ENCODE results near the gene HTD2. TPM values are rescaled to one million over a fixed set of nuclear protein-coding genes. Genes with fewer than 3 reads are reported as not detected.

The HTD2 gene
- total RNA-seq, 1 experiment from 2014 or later = 13.5 TPM

GRCh38 chr3:58260261-58260731 lies 46.0 kb upstream of the HTD2 start:
- ATAC-seq = peak; percentile 88
- ChIA-PET POLR2A (no interaction called here), RAD21 (ENCODE audit: low non-redundant PET in 1 of 2, low total read pairs in 2 of 2, uncharacterized antibody in 2 of 2, unreplicated experiment in 2 of 2) (no interaction called here), CTCF (no interaction called here)
- no peak overlapping the region for H2AFZ ChIP-seq (ENCODE audit: low read depth, low read length, poor library complexity, severe bottlenecking)
- H3K9me2 ChIP-seq (ENCODE audit: insufficient read depth) = no peaks in the 10 kb centered on the region
- no peak overlapping the region for H3K9ac ChIP-seq (ENCODE audit: low read length)
- no peaks in the 10 kb centered on the region; a peak in 1 of 4 replicates for H3K36me3 ChIP-seq (ENCODE audit: control insufficient read depth in 1 of 2, insufficient read depth in 2 of 2, low read length in 2 of 2)
- BruUV-seq (replicated peaks) = no TSS peak
- H3K9me3 ChIP-seq (ENCODE audit: control insufficient read depth in 1 of 2, insufficient read depth in 1 of 2, low read depth in 1 of 2, low read length in 2 of 2) = no peaks in the 10 kb centered on the region
- no peaks in the 10 kb centered on the region for H4K20me1 ChIP-seq (ENCODE audit: insufficient read depth)
- TF ChIP-seq SP1 (IDR thresholded peaks at IDR 0.05; ENCODE audit: low read depth) (0 out of 2 replicates have a peak, but pooled peaks have one; percentile 22), ZBTB33 (IDR thresholded peaks at IDR 0.05; ENCODE audit: extremely low read depth, insufficient replicate concordance, low read length) (no peak), FOSL1 (IDR thresholded peaks at IDR 0.05; ENCODE audit: low read depth) (peak; percentile 48), JUND (IDR thresholded peaks at IDR 0.05) (peak; percentile 43)
- peak; percentile 26 for DNase-seq (ENCODE audit: low read depth, low spot score)
- peak overlapping the region; percentile 29 for H3K4me2 ChIP-seq (ENCODE audit: low read length)
- H3K27ac ChIP-seq (ENCODE audit: low read depth, low read length) = no peak overlapping the region
- no peaks in the 10 kb centered on the region for H3K79me2 ChIP-seq (ENCODE audit: insufficient read depth, low read length)
- peaks cover 15 to 16% of the 10 kb centered on the region in 2 experiments for H3K4me1 ChIP-seq (ENCODE audit: control insufficient read depth in 1 of 2, insufficient read depth in 2 of 2, low read length in 2 of 2)
- H3K27me3 ChIP-seq (ENCODE audit: insufficient read depth, low read length) = no peaks in the 10 kb centered on the region
- intact Hi-C loops (cut with micrococcal nuclease) = no loop called here
- H3K4me3 ChIP-seq (replicated peaks in 1 of 2; ENCODE audit: low read depth in 1 of 2, low read length in 2 of 2) = no peak overlapping the region

- H3K4me2 ChIP-seq (ENCODE audit: low read length) = peak overlapping the region; percentile 29
- no peaks in the 10 kb centered on the region; a peak in 1 of 4 replicates for H3K36me3 ChIP-seq (ENCODE audit: control insufficient read depth in 1 of 2, insufficient read depth in 2 of 2, low read length in 2 of 2)
- POLR2A ChIA-PET = no interaction called here
- H3K9me2 ChIP-seq (ENCODE audit: insufficient read depth) = no peaks in the 10 kb centered on the region
- peak; percentile 67 for ATAC-seq
- H3K79me2 ChIP-seq (ENCODE audit: insufficient read depth, low read length) = no peaks in the 10 kb centered on the region
- RAD21 ChIA-PET (ENCODE audit: low non-redundant PET in 1 of 2, low total read pairs in 2 of 2, uncharacterized antibody in 2 of 2, unreplicated experiment in 2 of 2) = no interaction called here
- peaks cover 13 to 16% of the 10 kb centered on the region in 2 experiments for H3K4me1 ChIP-seq (ENCODE audit: control insufficient read depth in 1 of 2, insufficient read depth in 2 of 2, low read length in 2 of 2)
- TF ChIP-seq JUND (IDR thresholded peaks at IDR 0.05) (no peak; the same call in 1 of the 2 replicates), CTCF (IDR thresholded peaks at IDR 0.05 in 2 of 3, conservative IDR thresholded peaks at IDR 0.05 in 1 of 3; ENCODE audit: borderline replicate concordance in 1 of 3, insufficient read depth in 1 of 3, low read depth in 2 of 3, low read length in 2 of 3) (no peak), MAX (IDR thresholded peaks at IDR 0.05) (no peak)
- no peaks in the 10 kb centered on the region for H4K20me1 ChIP-seq (ENCODE audit: insufficient read depth)
- H3K27ac ChIP-seq (ENCODE audit: low read depth, low read length) = no peak overlapping the region
- CTCF ChIA-PET = no interaction called here
- H2AFZ ChIP-seq (ENCODE audit: low read depth, low read length, poor library complexity, severe bottlenecking) = no peak overlapping the region
- no peaks in the 10 kb centered on the region for H3K9me3 ChIP-seq (ENCODE audit: control insufficient read depth in 1 of 2, insufficient read depth in 1 of 2, low read depth in 1 of 2, low read length in 2 of 2)
- no peak for DNase-seq (ENCODE audit: low read depth, low spot score)
- H3K4me3 ChIP-seq (replicated peaks in 1 of 2; ENCODE audit: low read depth in 1 of 2, low read length in 2 of 2) = no peak overlapping the region
- BruUV-seq (replicated peaks) = no TSS peak
- intact Hi-C loops (cut with micrococcal nuclease) = no loop called here
- H3K27me3 ChIP-seq (ENCODE audit: insufficient read depth, low read length) = no peaks in the 10 kb centered on the region
- H3K9ac ChIP-seq (ENCODE audit: low read length) = no peak overlapping the region
These were observed 45.6 kb upstream of the HTD2 start for GRCh38 chr3:58260733-58261132.
